Measurements from ENCODE around the gene NEURL2.
"Not testable (repeated sequence)": the region's sequence is repeated elsewhere in the genome, so short reads cannot be mapped to it uniquely, and the experiment has no call there.

DNA sequence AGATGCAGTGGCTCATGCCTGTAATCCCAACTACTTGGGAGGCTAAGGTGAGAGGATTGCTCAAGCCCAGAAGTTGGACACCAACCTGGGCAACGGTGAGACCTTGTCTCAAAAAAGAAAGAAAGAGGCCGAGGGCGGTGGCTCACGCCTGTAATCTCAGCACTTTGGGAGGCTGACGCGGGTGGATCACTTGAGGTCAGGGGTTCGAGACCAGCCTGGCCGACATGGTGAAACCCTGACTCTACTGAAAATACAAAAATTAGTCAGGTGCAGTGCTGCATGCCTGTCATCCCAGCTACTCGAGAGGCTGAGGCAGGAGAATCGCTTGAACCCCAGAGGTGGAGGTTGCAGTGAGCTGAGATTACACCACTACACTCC, 16.9 kb downstream of the NEURL2 start:
- TF ChIP-seq SP1 (IDR thresholded peaks at IDR 0.05): not testable (repeated sequence)
- TF ChIP-seq, protein P1, sequence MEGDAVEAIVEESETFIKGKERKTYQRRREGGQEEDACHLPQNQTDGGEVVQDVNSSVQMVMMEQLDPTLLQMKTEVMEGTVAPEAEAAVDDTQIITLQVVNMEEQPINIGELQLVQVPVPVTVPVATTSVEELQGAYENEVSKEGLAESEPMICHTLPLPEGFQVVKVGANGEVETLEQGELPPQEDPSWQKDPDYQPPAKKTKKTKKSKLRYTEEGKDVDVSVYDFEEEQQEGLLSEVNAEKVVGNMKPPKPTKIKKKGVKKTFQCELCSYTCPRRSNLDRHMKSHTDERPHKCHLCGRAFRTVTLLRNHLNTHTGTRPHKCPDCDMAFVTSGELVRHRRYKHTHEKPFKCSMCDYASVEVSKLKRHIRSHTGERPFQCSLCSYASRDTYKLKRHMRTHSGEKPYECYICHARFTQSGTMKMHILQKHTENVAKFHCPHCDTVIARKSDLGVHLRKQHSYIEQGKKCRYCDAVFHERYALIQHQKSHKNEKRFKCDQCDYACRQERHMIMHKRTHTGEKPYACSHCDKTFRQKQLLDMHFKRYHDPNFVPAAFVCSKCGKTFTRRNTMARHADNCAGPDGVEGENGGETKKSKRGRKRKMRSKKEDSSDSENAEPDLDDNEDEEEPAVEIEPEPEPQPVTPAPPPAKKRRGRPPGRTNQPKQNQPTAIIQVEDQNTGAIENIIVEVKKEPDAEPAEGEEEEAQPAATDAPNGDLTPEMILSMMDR (IDR thresholded peaks at IDR 0.05; ENCODE audit: low read depth, low read length, missing input control): not testable (repeated sequence)
- TF ChIP-seq, protein P2, sequence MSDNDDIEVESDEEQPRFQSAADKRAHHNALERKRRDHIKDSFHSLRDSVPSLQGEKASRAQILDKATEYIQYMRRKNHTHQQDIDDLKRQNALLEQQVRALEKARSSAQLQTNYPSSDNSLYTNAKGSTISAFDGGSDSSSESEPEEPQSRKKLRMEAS (IDR thresholded peaks at IDR 0.05): not testable (repeated sequence)
- TF ChIP-seq, protein P3, sequence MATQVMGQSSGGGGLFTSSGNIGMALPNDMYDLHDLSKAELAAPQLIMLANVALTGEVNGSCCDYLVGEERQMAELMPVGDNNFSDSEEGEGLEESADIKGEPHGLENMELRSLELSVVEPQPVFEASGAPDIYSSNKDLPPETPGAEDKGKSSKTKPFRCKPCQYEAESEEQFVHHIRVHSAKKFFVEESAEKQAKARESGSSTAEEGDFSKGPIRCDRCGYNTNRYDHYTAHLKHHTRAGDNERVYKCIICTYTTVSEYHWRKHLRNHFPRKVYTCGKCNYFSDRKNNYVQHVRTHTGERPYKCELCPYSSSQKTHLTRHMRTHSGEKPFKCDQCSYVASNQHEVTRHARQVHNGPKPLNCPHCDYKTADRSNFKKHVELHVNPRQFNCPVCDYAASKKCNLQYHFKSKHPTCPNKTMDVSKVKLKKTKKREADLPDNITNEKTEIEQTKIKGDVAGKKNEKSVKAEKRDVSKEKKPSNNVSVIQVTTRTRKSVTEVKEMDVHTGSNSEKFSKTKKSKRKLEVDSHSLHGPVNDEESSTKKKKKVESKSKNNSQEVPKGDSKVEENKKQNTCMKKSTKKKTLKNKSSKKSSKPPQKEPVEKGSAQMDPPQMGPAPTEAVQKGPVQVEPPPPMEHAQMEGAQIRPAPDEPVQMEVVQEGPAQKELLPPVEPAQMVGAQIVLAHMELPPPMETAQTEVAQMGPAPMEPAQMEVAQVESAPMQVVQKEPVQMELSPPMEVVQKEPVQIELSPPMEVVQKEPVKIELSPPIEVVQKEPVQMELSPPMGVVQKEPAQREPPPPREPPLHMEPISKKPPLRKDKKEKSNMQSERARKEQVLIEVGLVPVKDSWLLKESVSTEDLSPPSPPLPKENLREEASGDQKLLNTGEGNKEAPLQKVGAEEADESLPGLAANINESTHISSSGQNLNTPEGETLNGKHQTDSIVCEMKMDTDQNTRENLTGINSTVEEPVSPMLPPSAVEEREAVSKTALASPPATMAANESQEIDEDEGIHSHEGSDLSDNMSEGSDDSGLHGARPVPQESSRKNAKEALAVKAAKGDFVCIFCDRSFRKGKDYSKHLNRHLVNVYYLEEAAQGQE (IDR thresholded peaks at IDR 0.05): not testable (repeated sequence)
